Measurements from ENCODE around the gene CISD3. TPM values are rescaled to one million over a fixed set of nuclear protein-coding genes. Genes with fewer than 3 reads are reported as not detected.

Gene CISD3
- total and polyA plus RNA-seq, 10 donors, result 4.9 to 27.5 (median 14.7) TPM

GRCh38 chr17:38703742-38704605 lies 26.2 kb upstream of the CISD3 start:
- peak; percentile 95 for DNase-seq
- Histone ChIP-seq H3K36me3 (peaks cover 0 to 20% (median 12%) of the 10 kb centered on the region in 6 donors), H3K9me3 (no peaks in the 10 kb centered on the region), H3K27ac (peak overlapping the region; percentile 96 to 99 (median 97)), H3K4me1 (peaks cover 32 to 86% (median 68%) of the 10 kb centered on the region in 6 donors), H3K27me3 (replicated peaks in 1 of 7) (peaks cover 0 to 8% (median 0%) of the 10 kb centered on the region in 7 donors), H3K4me3 (peak overlapping the region; percentile 57 to 92 (median 81))
- WGBS, 5 donors, result 0 to 1% (median 1%) methylated on average over 32 to 50 of the region's 50 CpGs
- intact Hi-C loops (cut with DNase I; ENCODE audit: low total_unique reads), result no loop called here
- TF ChIP-seq CTCF (IDR thresholded peaks at IDR 0.05 in 8 of 11, conservative IDR thresholded peaks at IDR 0.05 in 3 of 11) (peak in 2 of 11 experiments; percentile 26 to 36), POLR2AphosphoS5 (IDR thresholded peaks at IDR 0.05) (peak; percentile 64 to 74 (median 71)), POLR2A (IDR thresholded peaks at IDR 0.05) (no peak)

- H3K4me3 ChIP-seq, result peak within 1 kb of the TSS; percentile 75 to 92 (median 85)
- WGBS, 5 donors, result 1 to 2% (median 2%) methylated on average over 47 to 99 of the region's 100 CpGs
- peaks cover 0 to 28% (median 21%) of the 10 kb centered on the region in 6 donors for H3K36me3 ChIP-seq
- peak; percentile 95 for DNase-seq
- H3K9me3 ChIP-seq, result no peaks in the 10 kb centered on the region
- H3K27ac ChIP-seq, result peak within 1 kb of the TSS; percentile 96 to 99 (median 97)
- peaks cover 27 to 86% (median 66%) of the 10 kb centered on the region in 6 donors for H3K4me1 ChIP-seq
- intact Hi-C loops (cut with DNase I; ENCODE audit: low total_unique reads), result no loop called here
- H3K27me3 ChIP-seq (replicated peaks in 1 of 7), result peaks cover 0 to 8% (median 0%) of the 10 kb centered on the region in 7 donors
- TF ChIP-seq POLR2AphosphoS5 (IDR thresholded peaks at IDR 0.05), result peak; percentile 66 to 81 (median 71)
- TF ChIP-seq POLR2A (IDR thresholded peaks at IDR 0.05), result peak in 1 of 3 donors; percentile 2
- no peak for TF ChIP-seq CTCF (IDR thresholded peaks at IDR 0.05 in 8 of 11, conservative IDR thresholded peaks at IDR 0.05 in 3 of 11)
Measured at GRCh38 chr17:38704606-38705522, 25.3 kb upstream of the CISD3 start, which contains the start of gene MLLT6. TSS of gene MLLT6 (plus strand) at chr17:38705273. CDS start at chr17:38705633, 360 bp downstream.

GRCh38 chr17:38705523-38705802 lies 24.7 kb upstream of the CISD3 start:
- Histone ChIP-seq H3K27ac (peak overlapping the region; percentile 70 to 99 (median 97)), H3K9me3 (no peaks in the 10 kb centered on the region), H3K4me1 (peaks cover 22 to 85% (median 62%) of the 10 kb centered on the region in 6 donors), H3K4me3 (peak overlapping the region; percentile 71 to 92 (median 85)), H3K36me3 (peaks cover 0 to 34% (median 25%) of the 10 kb centered on the region in 6 donors), H3K27me3 (replicated peaks in 1 of 7) (peaks cover 0 to 8% (median 0%) of the 10 kb centered on the region in 7 donors)
- TF ChIP-seq CTCF (IDR thresholded peaks at IDR 0.05 in 8 of 11, conservative IDR thresholded peaks at IDR 0.05 in 3 of 11) (no peak), POLR2AphosphoS5 (IDR thresholded peaks at IDR 0.05) (no peak), POLR2A (IDR thresholded peaks at IDR 0.05) (no peak)
- WGBS, 5 donors, result 0 to 3% (median 0%) methylated on average over 12 to 27 of the region's 32 CpGs
- no peak for DNase-seq
- intact Hi-C loops (cut with DNase I; ENCODE audit: low total_unique reads), result no loop called here

Data from spleen (tissue), 11 donors.